ENCODE data around the gene BCL3. TPM values are rescaled to one million over a fixed set of nuclear protein-coding genes. Genes with fewer than 3 reads are reported as not detected.
"Not testable (repeated sequence)": the region's sequence is repeated elsewhere in the genome, so short reads cannot be mapped to it uniquely, and the experiment has no call there.

The BCL3 gene
- total RNA-seq, 1 donor from 2014 or later, result 28.3 TPM

DNA sequence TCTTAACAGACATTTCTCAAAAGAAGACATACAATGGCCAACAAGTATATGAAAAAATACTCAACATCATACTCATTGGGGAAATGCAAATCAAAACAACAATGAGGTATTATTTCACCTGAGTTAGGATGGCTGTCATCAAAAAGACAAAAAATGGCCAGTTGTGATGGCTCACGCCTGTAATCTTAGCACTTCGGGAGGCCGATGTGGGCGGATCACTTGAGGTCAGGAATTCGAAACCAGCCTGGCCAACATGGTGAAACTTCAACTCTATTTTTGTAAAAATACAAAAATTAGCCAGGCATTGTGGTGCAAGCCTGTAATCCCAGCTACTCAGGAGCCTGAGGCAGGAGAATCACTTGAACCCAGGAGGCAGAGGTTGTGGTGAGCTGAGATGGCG lies 27.6 kb upstream of the BCL3 start:
- DNase-seq (ENCODE audit: extremely low read depth, low read depth, low spot score), result no peak

DNA sequence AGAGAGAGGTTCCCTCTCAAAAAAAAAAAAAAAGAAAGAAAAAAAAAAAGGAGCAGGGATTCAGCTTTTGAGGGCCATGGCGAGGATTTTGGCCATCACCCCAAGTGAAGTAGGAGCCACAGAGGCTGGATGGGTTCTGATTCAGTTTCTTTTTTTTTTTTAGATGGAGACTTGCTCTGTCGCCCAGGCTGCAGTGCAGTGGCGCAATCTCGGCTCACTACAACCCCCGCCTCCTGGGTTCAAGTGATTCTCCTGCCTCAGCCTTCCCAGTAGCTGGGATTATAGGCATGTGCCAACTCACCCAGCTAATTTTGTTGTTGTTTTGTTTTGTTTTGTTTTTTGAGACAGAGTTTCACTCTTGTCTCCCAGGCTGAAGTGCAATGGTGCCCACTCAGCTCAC lies 27.1 kb upstream of the BCL3 start:
- DNase-seq (ENCODE audit: extremely low read depth, low read depth, low spot score), result not testable (repeated sequence)

DNA sequence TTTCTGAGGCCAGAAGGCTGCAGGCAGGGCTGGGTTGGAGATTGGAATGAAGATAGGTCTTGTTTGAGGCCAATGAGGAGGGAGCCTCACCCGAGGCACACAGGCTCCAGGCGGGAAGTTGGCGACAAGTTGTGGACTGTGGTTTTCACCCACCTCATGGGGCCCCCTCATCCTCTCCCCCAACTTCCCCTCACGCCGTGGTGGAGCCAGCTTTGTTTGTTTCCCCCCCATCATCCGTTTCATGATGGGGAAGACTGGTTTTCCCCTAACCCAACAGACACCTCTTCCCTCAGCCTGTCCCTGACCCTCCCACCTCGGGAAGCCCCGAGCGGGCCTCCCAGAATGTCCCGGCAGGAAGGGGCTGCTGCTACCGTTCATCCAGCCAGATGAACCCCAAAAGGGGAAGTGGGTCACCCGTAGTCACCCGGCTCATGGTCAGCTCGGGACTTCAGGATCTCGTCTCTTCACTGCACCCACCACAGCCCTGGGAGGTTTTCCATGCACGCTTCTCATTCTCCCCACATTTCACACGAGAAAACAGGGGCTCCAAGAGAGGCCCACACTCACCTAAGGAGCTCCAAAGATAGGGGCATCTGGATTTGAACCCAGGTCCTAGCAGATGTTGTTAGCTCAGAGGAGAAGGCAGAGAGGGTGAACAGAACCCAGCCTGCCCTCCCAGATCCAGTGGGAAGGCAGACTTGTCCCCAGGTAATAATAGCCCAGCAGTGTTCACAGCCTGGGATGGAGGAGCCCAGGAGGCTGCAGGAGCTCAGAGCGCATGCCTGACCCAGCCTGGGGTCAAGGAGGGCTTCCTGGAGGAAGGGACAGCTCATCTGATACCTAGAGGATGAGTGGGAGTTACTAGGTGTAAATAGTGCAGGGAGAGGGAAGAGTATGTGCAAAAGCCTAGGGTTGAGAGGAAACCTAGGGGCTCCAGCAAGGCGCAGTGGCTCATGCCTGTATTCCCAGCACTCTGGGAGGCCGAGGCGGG lies 26.1 kb upstream of the BCL3 start:
- no peak for DNase-seq (ENCODE audit: extremely low read depth, low read depth, low spot score)

DNA sequence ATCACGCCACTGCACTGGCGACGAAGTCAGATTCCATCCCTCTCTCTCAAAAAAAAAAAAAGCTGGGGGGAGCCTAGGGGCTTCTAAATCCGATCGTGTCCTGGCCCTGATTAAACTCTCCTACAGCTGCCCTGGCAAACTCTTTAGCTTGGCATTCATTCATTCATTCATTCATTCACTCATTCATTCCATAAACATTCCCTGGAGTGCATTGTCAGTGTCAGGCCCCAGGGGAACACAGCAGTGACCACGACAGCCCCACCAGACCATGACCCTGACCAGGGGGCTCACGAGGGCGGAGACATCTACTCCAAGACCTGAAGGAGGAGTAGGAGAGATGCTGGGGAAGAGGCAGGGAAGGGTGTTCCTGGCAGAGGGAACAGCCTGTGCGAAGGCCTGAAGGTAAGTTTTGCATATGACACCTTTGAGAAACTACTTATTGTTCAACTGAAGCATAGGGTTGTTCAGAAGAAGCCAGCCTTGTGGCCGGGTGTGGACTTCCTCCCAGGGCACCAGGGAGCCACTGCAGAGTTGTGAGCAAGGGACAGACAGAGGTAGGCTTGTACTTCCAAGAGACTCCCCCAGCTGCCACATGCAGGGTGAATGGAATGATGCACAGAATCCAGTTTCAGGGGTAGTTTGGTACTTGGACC lies 25.1 kb upstream of the BCL3 start:
- DNase-seq (ENCODE audit: extremely low read depth, low read depth, low spot score), result no peak

- DNase-seq (ENCODE audit: extremely low read depth, low read depth, low spot score), result no peak
Measured at GRCh38 chr19:44723952-44724319, 24.6 kb upstream of the BCL3 start.

- no peak for DNase-seq (ENCODE audit: extremely low read depth, low read depth, low spot score)
Measured at GRCh38 chr19:44725251-44725650, 23.3 kb upstream of the BCL3 start.

DNA sequence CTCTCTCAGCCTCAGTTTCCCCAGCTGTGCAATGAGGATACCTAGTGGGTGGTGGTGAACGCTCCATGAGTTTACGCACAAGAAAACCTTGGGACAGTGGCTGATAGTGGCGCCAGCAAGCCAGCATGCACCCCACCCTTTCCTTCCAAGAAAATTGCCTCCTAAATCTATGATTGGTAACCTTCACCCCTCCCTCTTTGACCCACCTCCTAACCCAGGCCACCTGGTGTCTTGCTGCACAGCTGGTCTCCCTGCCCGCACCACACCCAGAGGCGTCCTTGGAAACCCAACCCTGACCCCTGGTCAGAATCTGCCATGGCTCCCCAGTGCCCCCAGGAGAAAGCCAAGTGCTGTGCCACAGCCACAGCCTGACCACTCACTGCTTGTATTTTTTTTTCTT lies 22.8 kb upstream of the BCL3 start:
- DNase-seq (ENCODE audit: extremely low read depth, low read depth, low spot score), result no peak

DNA sequence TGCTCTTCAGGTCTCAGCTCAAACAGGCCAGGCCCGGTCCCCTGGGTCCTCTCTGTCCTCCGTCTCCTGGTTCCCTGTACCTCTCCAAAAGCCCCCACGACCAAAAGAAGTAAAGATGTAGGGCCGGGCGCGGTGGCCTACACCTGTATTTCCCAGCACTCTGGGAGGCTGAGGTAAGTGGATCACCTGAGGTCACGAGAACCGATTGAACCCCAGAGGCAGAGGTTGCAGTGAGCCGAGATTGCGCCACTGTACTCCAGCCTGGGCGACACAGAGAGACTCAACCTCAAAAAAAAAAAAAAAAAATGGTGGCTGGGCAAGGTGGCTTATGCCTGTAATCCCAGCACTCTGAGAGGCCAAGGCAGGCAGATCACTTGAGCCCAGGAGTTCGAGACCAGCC lies 22.0 kb upstream of the BCL3 start:
- no peak for DNase-seq (ENCODE audit: extremely low read depth, low read depth, low spot score)

DNA sequence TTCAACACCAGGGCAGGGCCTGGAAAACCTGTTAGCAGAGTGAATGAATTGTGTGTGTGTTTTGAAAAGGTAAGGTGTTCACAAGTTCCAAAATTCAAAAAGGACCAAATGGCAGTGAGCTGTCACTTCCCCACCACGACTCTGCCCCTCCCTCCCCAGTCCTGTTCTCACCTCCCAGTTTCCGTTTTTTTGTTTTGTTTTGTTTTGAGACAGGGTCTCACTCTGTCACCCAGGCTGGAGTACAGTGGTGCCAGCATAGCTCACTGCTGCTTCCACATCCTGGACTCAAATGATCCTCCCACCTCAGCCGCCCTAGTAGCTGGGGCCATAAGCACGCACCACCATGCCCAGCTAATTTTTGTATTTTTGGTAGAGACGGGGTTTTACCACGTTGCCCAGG lies 20.3 kb upstream of the BCL3 start:
- DNase-seq (ENCODE audit: extremely low read depth, low read depth, low spot score), result no peak

DNA sequence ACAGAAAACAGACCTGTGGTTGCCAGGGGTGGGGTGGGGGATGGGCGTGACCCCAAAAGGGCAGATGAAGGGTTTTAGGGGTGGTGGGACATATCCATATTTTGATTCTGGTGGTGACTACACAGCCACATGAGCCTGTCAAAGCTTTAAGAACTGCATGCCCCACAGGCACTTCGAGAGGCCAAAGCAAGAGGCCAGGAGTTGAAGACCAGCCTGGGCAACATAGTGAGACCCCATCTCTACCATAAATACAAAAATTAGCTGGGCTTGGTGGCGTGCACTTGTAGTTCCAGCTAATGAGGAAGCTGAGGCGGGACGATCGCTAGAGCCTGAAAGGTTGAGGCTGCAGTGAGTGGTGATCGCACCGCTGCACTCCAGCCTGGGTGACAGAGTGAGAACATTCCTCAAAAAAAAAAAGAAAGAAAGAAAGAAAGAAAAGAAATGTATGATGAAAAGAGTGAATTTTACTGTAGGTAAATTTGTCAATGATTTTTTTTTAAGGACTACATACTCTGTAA lies 18.9 kb upstream of the BCL3 start:
- no peak for DNase-seq (ENCODE audit: extremely low read depth, low read depth, low spot score)

GRCh38 chr19:44731081-44731480 lies 17.4 kb upstream of the BCL3 start:
- DNase-seq (ENCODE audit: extremely low read depth, low read depth, low spot score), result no peak

- no peak for DNase-seq (ENCODE audit: extremely low read depth, low read depth, low spot score)
Measured at GRCh38 chr19:44731622-44732021, 16.9 kb upstream of the BCL3 start.

DNA sequence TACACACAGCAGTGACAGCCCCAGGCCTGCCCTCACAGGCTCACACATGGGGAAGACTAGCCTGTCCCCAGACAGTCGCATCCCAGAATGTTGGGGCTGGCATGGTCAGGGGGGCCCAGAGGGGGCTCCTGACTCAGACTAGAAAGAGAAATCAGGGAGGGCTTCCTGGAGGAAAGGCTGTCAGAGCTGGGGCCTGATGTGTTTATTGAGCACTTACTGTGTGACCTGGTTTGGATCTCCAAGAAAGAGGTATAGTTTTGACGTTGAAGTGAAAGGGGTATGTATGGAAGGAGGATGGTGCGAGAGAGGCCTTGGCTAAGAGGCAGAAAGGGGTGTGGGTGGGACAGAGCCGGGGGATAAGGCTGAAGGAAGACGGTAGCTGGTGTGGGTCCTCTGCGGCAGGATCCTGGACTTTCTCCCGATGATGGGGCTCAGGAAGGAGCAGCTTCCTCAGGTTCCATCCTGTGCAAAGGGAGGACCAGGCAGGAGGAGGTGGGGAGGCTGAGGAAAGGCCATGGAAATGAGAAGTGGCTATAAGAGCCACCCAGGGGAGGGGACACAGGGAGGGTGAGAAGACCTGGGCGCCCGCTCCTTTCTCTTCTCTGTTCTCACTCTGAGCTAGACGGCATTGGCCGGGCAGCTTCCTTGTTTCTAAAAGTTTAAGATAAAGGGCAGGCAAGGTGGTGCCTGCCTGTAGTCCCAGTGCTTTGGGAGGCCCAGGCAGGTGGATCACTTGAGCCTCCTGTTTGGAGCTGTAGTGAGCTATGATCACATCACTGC lies 16.1 kb upstream of the BCL3 start:
- DNase-seq (ENCODE audit: extremely low read depth, low read depth, low spot score), result no peak

- no peak for DNase-seq (ENCODE audit: extremely low read depth, low read depth, low spot score)
Measured at GRCh38 chr19:44734357-44734756, 14.2 kb upstream of the BCL3 start.

- DNase-seq (ENCODE audit: extremely low read depth, low read depth, low spot score), result no peak
Measured at GRCh38 chr19:44735011-44735410, 13.5 kb upstream of the BCL3 start.

GRCh38 chr19:44737238-44738071 lies 11.1 kb upstream of the BCL3 start:
- DNase-seq (ENCODE audit: extremely low read depth, low read depth, low spot score), result no peak

DNA sequence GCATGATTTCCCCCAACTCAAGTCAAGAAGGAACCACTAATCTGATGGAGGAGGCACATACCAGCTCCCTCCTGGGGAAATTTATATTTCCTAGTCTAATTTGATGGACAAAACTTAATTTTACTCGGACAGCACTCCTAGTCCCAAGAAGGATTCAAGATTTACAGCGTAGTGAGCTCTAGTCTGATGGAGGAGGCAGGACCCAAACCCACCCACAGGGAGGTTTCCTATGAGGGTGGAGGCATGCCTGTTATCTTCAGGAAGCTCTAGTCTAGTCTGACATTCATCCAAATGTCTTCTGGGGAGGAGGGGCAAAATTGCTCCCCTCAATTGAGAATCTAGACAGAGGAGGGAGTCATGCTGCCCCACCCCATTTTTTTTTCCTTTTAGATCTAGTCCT lies 10.4 kb upstream of the BCL3 start:
- DNase-seq (ENCODE audit: extremely low read depth, low read depth, low spot score), result no peak

DNA sequence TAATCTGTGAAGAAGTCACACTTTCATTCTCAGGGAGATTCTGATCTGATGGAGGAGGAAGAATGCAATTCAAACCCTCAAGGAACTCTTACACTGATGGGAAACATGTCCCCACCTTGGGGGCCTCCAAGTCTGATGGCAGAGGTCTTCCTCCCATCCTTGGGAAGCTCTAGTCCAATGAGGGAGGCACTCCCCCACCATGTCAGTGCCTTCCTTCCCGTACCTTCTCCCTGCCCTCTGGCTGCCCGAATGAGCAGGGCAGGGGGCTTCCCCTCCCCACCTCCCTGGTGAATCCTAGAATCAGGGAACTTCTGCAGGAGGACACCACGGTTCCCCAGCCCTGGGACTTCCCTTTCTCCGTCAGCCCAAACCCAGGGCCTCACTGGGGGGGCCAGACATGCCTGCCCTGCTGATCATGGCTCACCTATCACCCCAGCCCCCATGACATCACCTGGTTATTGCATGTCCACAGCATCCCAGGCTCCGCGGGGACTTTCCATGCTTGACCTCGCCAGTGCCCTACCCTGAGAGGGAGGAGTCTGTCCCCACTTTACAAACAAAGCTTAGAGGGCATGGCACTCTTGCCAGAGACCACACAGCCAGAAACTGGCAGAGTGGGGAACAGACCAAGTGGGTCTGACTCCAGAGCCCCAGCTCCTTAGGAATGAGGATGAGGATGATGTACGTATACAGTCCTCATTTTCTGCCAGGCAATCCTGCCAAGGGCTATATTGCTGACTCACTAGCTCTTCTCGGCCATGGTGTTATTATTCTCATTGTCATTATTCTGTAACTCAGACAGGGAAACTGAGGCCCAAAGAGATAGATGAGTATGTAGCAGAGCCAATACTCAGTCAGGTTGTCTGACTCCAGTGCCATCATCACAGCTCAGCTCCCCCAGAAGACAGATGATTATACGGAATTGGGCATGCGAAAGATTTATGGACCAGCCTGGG lies 9.6 kb upstream of the BCL3 start:
- DNase-seq (ENCODE audit: extremely low read depth, low read depth, low spot score), result no peak

GRCh38 chr19:44740351-44740824 lies 8.1 kb upstream of the BCL3 start:
- no peak for DNase-seq (ENCODE audit: extremely low read depth, low read depth, low spot score)
